CD14-positive monocyte (primary cell): ENCODE measurements around the gene ATG3. TPM values are rescaled to one million over a fixed set of nuclear protein-coding genes. Genes with fewer than 3 reads are reported as not detected.
"Not testable (repeated sequence)": the region's sequence is repeated elsewhere in the genome, so short reads cannot be mapped to it uniquely, and the experiment has no call there.

Source experiments
- DNase-seq, 3 donors: peaks; one replicate each; pipeline ENCODE4 v3.0.0-alpha.2; 2011 to 2022
- H2AFZ ChIP-seq: 2 replicates; pipeline ENCODE4 v1.6.0; 2012; ENCODE audit warnings: mild to moderate bottlenecking, low read depth, low read length, inconsistent platforms; ENCODE audit not compliant: insufficient read depth, poor library complexity, severe bottlenecking
- H3K27ac ChIP-seq, 2 donors: 1 replicate in 1 of 2; 2 replicates in 1 of 2; pipeline ENCODE4 v1.5.1; 2012 to 2013; ENCODE audit warnings: low read length in 2 of 2, control low read depth in 1 of 2, inconsistent platforms in 1 of 2, low read depth in 1 of 2, mild to moderate bottlenecking in 1 of 2
- H3K27me3 ChIP-seq, 2 donors: one replicate each; pipeline versions ENCODE4 v1.6.0 to v1.6.1; 2011 to 2013; ENCODE audit warnings: low read length in 2 of 2; ENCODE audit not compliant: control insufficient read depth in 2 of 2, insufficient read depth in 2 of 2
- H3K36me3 ChIP-seq, 2 donors: replicated peaks in 1 of 2; 1 replicate in 1 of 2; 2 replicates in 1 of 2; pipeline versions ENCODE4 v1.5.1 to v1.6.1; 2012 to 2013; ENCODE audit warnings: low read length in 2 of 2, control low read depth in 1 of 2, inconsistent platforms in 1 of 2, mild to moderate bottlenecking in 1 of 2; ENCODE audit not compliant: insufficient read depth in 2 of 2, control insufficient read depth in 1 of 2
- H3K4me1 ChIP-seq, 2 donors: 1 replicate in 1 of 2; 2 replicates in 1 of 2; pipeline versions ENCODE4 v1.5.1 to v1.6.1; 2012 to 2013; ENCODE audit warnings: low read length in 2 of 2, control low read depth in 1 of 2, inconsistent platforms in 1 of 2, mild to moderate bottlenecking in 1 of 2, moderate library complexity in 1 of 2; ENCODE audit not compliant: insufficient read depth in 2 of 2, control insufficient read depth in 1 of 2
- H3K4me2 ChIP-seq: replicated peaks from 2 replicates; pipeline ENCODE3; 2012; ENCODE audit warnings: low read length, moderate library complexity, mild to moderate bottlenecking; ENCODE audit not compliant: poor library complexity, severe bottlenecking; ENCODE audit errors: extremely low read depth
- H3K4me3 ChIP-seq, 3 experiments: fragments of 200-600 bp in 1 of 3; sonication (generic) in 1 of 3; replicated peaks in 1 of 3; 1 replicate in 2 of 3; 2 replicates in 1 of 3; pipeline ENCODE4 v1.5.1; 2011 to 2013; ENCODE audit warnings: low read length in 3 of 3, mild to moderate bottlenecking in 3 of 3, control low read depth in 2 of 3, low read depth in 2 of 3, inconsistent platforms in 1 of 3, moderate library complexity in 1 of 3
- H3K79me2 ChIP-seq: 2 replicates; pipeline ENCODE4 v1.6.0; 2012; ENCODE audit warnings: mild to moderate bottlenecking, control low read depth, inconsistent platforms, low read length, moderate library complexity; ENCODE audit not compliant: insufficient read depth
- H3K9ac ChIP-seq: 2 replicates; pipeline ENCODE4 v1.6.0; 2017; ENCODE audit warnings: low read length, mild to moderate bottlenecking; ENCODE audit not compliant: insufficient read depth, poor library complexity, severe bottlenecking
- H3K9me3 ChIP-seq, 2 donors: replicated peaks in 1 of 2; 1 replicate in 1 of 2; 2 replicates in 1 of 2; pipeline versions ENCODE4 v1.5.1 to v1.6.1; 2012 to 2013; ENCODE audit warnings: low read length in 2 of 2, control low read depth in 1 of 2; ENCODE audit not compliant: control insufficient read depth in 1 of 2, insufficient read depth in 1 of 2
- H4K20me1 ChIP-seq: 2 replicates; pipeline ENCODE4 v1.6.0; 2012; ENCODE audit warnings: mild to moderate bottlenecking, low read length, control low read depth, moderate library complexity; ENCODE audit not compliant: insufficient read depth
- H3K27ac Mint-ChIP-seq, 7 donors: one replicate each; pipeline ENCODE4 v1.8.0; 2020; ENCODE audit warnings: mild to moderate bottlenecking in 7 of 7, mixed read lengths in 7 of 7, moderate library complexity in 6 of 7, inconsistent platforms in 2 of 7
- H3K27me3 Mint-ChIP-seq, 3 donors: one replicate each; pipeline ENCODE4 v1.8.0; 2021 to 2022; ENCODE audit warnings: low read depth in 3 of 3, mild to moderate bottlenecking in 3 of 3, mixed read lengths in 3 of 3, moderate library complexity in 3 of 3, inconsistent platforms in 1 of 3
- H3K36me3 Mint-ChIP-seq, 2 donors: one replicate each; pipeline ENCODE4 v1.8.0; 2020; ENCODE audit warnings: mixed read lengths in 2 of 2, inconsistent platforms in 1 of 2, mild to moderate bottlenecking in 1 of 2
- H3K4me1 Mint-ChIP-seq: one replicate; pipeline ENCODE4 v1.8.0; 2020; ENCODE audit warnings: mild to moderate bottlenecking, mixed read lengths
- H3K4me3 Mint-ChIP-seq, 2 donors: one replicate each; pipeline ENCODE4 v1.8.0; 2020; ENCODE audit warnings: mild to moderate bottlenecking in 2 of 2, mixed read lengths in 2 of 2, moderate library complexity in 1 of 2
- H3K9me3 Mint-ChIP-seq, 7 donors: one replicate each; pipeline ENCODE4 v1.8.0; 2020 to 2022; ENCODE audit warnings: mixed read lengths in 7 of 7, mild to moderate bottlenecking in 6 of 7, moderate library complexity in 6 of 7, inconsistent platforms in 2 of 7
- WGBS: methylation state at CpG from one replicate; pipeline ENCODE4 v1.1.5; 2013; ENCODE audit warnings: missing lambda C conversion rate; ENCODE audit not compliant: insufficient coverage; 5-methylcytosine and 5-hydroxymethylcytosine counted together
- intact Hi-C, 2 donors: fragments of 100-400 bp; cut with micrococcal nuclease; formaldehyde crosslinking; loops; one replicate each; pipeline versions ENCODE4 v1.15.0 to v1.15.1; 2023
- polyA plus RNA-seq, 3 donors: library from polyadenylated mRNA; depleted of rRNA in 1 of 3; unstranded in 2 of 3; stranded (reverse) in 1 of 3; fragments of 300-500 nt in 2 of 3; fragments of >200 nt in 1 of 3; fragmentation: Illumina TruSeq in 2 of 3; gene quantifications; 1 replicate in 2 of 3; 2 replicates in 1 of 3; pipeline ENCODE4 v1.2.3, GENCODE V29; 2012 to 2021
- TF ChIP-seq, protein P1 (sequence below): fragments of 200-600 bp; IDR thresholded peaks from one replicate; pipeline ENCODE4 v1.8.0; 2022; ENCODE audit warnings: antibody characterized with exemption, mild to moderate bottlenecking

Gene ATG3
- polyA plus RNA-seq, 3 donors = 99.8 to 288 (median 226) TPM

DNA sequence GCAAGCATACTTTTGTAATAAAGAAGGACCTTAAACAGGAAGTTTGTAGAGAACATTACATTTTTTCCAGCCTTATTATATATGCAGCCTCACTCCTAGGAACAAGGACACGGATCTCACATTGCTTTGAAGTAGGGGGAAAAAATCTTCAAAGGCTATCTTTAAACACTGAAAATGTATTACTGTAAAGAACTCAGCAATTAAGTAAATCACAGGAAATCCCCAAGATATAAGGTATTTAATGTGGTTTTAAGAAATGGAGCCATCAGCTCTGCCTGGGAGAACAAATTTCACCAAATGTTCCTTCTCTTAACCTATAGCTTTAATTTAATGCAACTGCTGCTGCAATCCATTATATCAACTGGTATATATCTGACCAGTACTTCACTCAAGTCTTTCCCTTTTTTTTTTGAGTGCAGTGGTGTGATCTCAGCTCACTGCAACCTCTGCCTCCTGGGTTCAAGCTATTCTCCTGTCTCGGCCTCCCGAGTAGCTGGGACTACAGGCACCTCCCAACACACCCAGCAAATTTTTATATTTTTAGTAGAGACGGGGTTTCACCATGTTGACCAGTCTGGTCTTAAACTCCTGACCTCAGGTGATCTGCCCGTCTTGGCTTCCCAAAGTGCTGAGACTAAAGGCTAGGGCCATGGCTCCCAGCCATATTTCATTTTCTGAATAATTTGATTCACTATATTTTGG lies 65.2 kb downstream of the ATG3 start:
- Histone ChIP-seq H3K36me3 (no peaks in the 10 kb centered on the region), H3K79me2 (no peaks in the 10 kb centered on the region), H3K27ac (no peak overlapping the region), H4K20me1 (no peaks in the 10 kb centered on the region), H3K4me1 (peaks cover 20 to 22% of the 10 kb centered on the region in 2 donors), H3K9me3 (no peaks in the 10 kb centered on the region), H2AFZ (no peak overlapping the region), H3K27me3 (no peaks in the 10 kb centered on the region), H3K4me3 (no peak overlapping the region), H3K4me2 (no peak overlapping the region), H3K9ac (no peak overlapping the region)
- no peaks in the 10 kb centered on the region for H3K36me3 Mint-ChIP-seq
- no peak overlapping the region for H3K4me3 Mint-ChIP-seq
- peak overlapping the region in 1 of 7 donors; percentile 42 for H3K27ac Mint-ChIP-seq
- intact Hi-C loops = no loop called here
- 100% methylated on average over 1 of the region's 5 CpGs for WGBS
- no peaks in the 10 kb centered on the region for H3K27me3 Mint-ChIP-seq
- TF ChIP-seq, protein P1, sequence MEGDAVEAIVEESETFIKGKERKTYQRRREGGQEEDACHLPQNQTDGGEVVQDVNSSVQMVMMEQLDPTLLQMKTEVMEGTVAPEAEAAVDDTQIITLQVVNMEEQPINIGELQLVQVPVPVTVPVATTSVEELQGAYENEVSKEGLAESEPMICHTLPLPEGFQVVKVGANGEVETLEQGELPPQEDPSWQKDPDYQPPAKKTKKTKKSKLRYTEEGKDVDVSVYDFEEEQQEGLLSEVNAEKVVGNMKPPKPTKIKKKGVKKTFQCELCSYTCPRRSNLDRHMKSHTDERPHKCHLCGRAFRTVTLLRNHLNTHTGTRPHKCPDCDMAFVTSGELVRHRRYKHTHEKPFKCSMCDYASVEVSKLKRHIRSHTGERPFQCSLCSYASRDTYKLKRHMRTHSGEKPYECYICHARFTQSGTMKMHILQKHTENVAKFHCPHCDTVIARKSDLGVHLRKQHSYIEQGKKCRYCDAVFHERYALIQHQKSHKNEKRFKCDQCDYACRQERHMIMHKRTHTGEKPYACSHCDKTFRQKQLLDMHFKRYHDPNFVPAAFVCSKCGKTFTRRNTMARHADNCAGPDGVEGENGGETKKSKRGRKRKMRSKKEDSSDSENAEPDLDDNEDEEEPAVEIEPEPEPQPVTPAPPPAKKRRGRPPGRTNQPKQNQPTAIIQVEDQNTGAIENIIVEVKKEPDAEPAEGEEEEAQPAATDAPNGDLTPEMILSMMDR = no peak
- peaks cover 34% of the 10 kb centered on the region for H3K4me1 Mint-ChIP-seq
- no peak for DNase-seq
- peaks cover 2 to 11% (median 6%) of the 10 kb centered on the region in 7 donors for H3K9me3 Mint-ChIP-seq

DNA sequence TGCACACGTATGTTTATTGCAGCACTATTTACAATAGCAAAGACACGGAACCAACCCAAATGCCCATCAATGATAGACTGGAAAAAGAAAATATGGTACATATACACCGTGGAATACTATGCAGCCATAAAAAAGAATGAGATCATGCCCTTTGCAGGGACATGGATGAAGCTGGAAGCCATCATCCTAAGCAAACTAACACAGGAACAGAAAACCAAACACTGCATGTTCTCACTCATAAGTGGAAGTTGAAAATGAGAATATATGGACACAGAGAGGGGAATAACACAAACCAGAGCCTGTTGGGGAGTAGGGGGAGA lies 67.4 kb downstream of the ATG3 start:
- H2AFZ ChIP-seq, H3K9ac ChIP-seq, H3K79me2 ChIP-seq, DNase-seq, H3K27ac ChIP-seq, H3K9me3 ChIP-seq, H3K36me3 ChIP-seq, H3K27me3 ChIP-seq, H3K4me3 ChIP-seq, intact Hi-C loops, H3K36me3 Mint-ChIP-seq, H3K27me3 Mint-ChIP-seq, H3K27ac Mint-ChIP-seq, H4K20me1 ChIP-seq, H3K4me2 ChIP-seq, H3K4me3 Mint-ChIP-seq: not testable (repeated sequence)
- H3K4me1 ChIP-seq = peaks cover 17 to 18% of the 10 kb centered on the region in 2 donors
- WGBS = no CpG with 5 or more reads among the region's 3 CpGs
- Mint-ChIP-seq H3K9me3 (peaks cover 2 to 11% (median 6%) of the 10 kb centered on the region in 7 donors), H3K4me1 (peaks cover 29% of the 10 kb centered on the region)
